Suppressor macrophage treated with lipopolysaccharide for 4 hours (primary cell): ENCODE results near the gene RNF126.
"Not testable (repeated sequence)": the region's sequence is repeated elsewhere in the genome, so short reads cannot be mapped to it uniquely, and the experiment has no call there.

Source experiments
- DNase-seq: peaks from one replicate; pipeline ENCODE4 v3.0.0-alpha.2; 2020

RNF126 gene

GRCh38 chr19:685454-685931, 22.5 kb upstream of the RNF126 start:
- no peak for DNase-seq

GRCh38 chr19:682678-683320, 19.8 kb upstream of the RNF126 start:
- DNase-seq: no peak

GRCh38 chr19:681029-682019, 18.3 kb upstream of the RNF126 start:
- DNase-seq: peak; percentile 97

- DNase-seq: peak; percentile 99
These were observed 17.4 kb upstream of the RNF126 start for GRCh38 chr19:680287-681028.

- peak; percentile 80 for DNase-seq
These were observed 16.6 kb upstream of the RNF126 start for GRCh38 chr19:679418-680286.

GRCh38 chr19:678791-679388, 15.9 kb upstream of the RNF126 start:
- DNase-seq: no peak

- no peak for DNase-seq
These were observed 14.8 kb upstream of the RNF126 start for GRCh38 chr19:677601-678436.

GRCh38 chr19:677201-677600, 14.2 kb upstream of the RNF126 start:
- no peak for DNase-seq

GRCh38 chr19:676339-677105, 13.5 kb upstream of the RNF126 start, which contains the start of gene FSTL3:
FSTL3 (plus strand) TSS chr19:676392; CDS start chr19:676424, 32 bp downstream.
- no peak for DNase-seq

- DNase-seq: no peak
These were observed 13.0 kb upstream of the RNF126 start for GRCh38 chr19:676007-676338.

- DNase-seq: no peak
These were observed 11.5 kb upstream of the RNF126 start for GRCh38 chr19:674282-675151.

- DNase-seq: no peak
These were observed 7.6 kb upstream of the RNF126 start for GRCh38 chr19:670609-671075.

- DNase-seq: not testable (repeated sequence)
These were observed 5.8 kb upstream of the RNF126 start for GRCh38 chr19:668675-669434.

GRCh38 chr19:666985-667573, 4.1 kb upstream of the RNF126 start:
- not testable (repeated sequence) for DNase-seq

- peak; percentile 82 for DNase-seq
These were observed 2.0 kb upstream of the RNF126 start for GRCh38 chr19:664913-665443.

- DNase-seq: no peak
These were observed 686 bp upstream of the RNF126 start for GRCh38 chr19:663682-664117.
